Subcutaneous abdominal adipose tissue (tissue), 5 donors: Measurements from ENCODE around the gene HEMK1.

Experiments used
- H3K27ac ChIP-seq: one replicate; pipeline ENCODE4 v1.7.0; 2013; ENCODE audit warnings: low read depth, mild to moderate bottlenecking, inconsistent platforms, low read length, moderate library complexity
- H3K27me3 ChIP-seq, 5 donors: one replicate each; pipeline ENCODE4 v1.7.0; 2013; ENCODE audit warnings: low read length in 5 of 5, inconsistent platforms in 1 of 5; ENCODE audit not compliant: control insufficient read depth in 5 of 5, insufficient read depth in 4 of 5
- H3K36me3 ChIP-seq, 5 donors: one replicate each; pipeline ENCODE4 v1.7.0; 2013; ENCODE audit warnings: low read length in 5 of 5; ENCODE audit not compliant: control insufficient read depth in 5 of 5, insufficient read depth in 5 of 5
- H3K4me1 ChIP-seq, 5 donors: one replicate each; pipeline ENCODE4 v1.7.0; 2013; ENCODE audit warnings: low read length in 5 of 5, mild to moderate bottlenecking in 3 of 5, moderate library complexity in 1 of 5; ENCODE audit not compliant: control insufficient read depth in 5 of 5, insufficient read depth in 5 of 5
- H3K4me3 ChIP-seq, 5 donors: one replicate each; pipeline ENCODE4 v1.7.0; 2013; ENCODE audit warnings: low read length in 5 of 5, low read depth in 1 of 5
- H3K9ac ChIP-seq, 5 donors: one replicate each; pipeline ENCODE4 v1.7.0; 2013; ENCODE audit warnings: low read length in 5 of 5, mild to moderate bottlenecking in 4 of 5, moderate library complexity in 3 of 5
- H3K9me3 ChIP-seq, 5 donors: one replicate each; pipeline ENCODE4 v1.7.0; 2013; ENCODE audit warnings: low read length in 5 of 5; ENCODE audit not compliant: control insufficient read depth in 5 of 5
- donor health status: healthy.
- donor health status: healthy.
- donor health status: healthy.
- donor health status: healthy.
- donor health status: healthy.

Gene HEMK1

DNA sequence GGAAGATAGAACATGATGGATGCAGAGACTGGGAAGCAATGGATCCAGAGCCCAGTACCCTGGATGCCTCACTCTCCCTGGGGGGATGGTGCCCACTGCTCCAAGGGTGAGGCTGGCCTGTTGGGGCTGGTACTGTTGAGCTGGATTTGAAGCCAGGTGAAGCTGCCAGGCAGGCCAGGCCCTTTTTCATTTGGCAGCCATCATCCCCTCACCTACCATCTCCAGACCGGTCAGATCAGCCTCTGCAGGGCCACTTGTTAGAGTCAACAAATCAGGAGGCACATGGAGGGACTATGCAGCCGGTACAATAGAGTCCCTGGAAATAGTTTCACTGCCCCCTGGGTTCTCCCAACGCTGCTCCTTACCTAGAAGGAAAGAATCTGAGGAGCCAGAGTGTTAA lies 53.6 kb downstream of the HEMK1 start:
- Histone ChIP-seq H3K9ac (no peak overlapping the region), H3K4me3 (no peak overlapping the region), H3K9me3 (no peaks in the 10 kb centered on the region), H3K27ac (no peak overlapping the region), H3K36me3 (peaks cover 0 to 12% (median 6%) of the 10 kb centered on the region in 5 donors), H3K4me1 (peaks cover under 1 to 54% (median 29%) of the 10 kb centered on the region in 5 donors), H3K27me3 (no peaks in the 10 kb centered on the region)

DNA sequence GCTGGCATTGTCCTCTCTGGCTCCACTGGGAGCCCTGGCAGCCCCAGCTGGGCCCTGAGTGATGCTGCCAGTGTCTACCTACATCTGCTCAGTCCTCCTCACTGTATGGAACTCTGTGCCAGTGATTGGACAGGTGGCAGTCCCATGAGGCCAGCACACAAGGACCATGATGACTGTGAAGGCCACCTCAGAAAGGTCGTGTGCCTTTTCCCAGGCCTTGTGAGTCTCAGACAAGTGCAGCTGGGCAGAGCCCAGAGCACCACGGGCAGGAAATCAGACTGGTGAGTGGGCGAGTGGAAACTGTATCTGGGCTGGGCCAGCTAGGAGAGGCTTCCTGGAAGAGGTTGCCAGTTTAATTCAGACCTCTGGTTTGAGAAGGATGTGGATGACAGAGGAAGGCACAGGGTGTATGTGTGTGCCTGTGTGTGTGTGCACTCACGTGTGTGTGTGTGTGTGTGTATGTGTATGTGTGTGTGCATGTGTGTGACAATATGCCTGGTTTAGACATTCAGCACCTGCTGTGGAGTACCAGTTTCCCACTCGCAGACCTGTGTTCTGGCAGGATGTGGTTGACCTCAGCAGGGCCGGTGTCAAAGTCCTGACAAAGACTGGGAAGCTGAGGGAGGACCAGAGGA lies 54.6 kb downstream of the HEMK1 start:
- no peak overlapping the region for H3K4me3 ChIP-seq
- no peaks in the 10 kb centered on the region for H3K27me3 ChIP-seq
- H3K27ac ChIP-seq, result no peak overlapping the region
- H3K36me3 ChIP-seq, result peaks cover 0 to 12% (median 6%) of the 10 kb centered on the region in 5 donors
- no peaks in the 10 kb centered on the region for H3K9me3 ChIP-seq
- peaks cover 0 to 48% (median 24%) of the 10 kb centered on the region in 5 donors for H3K4me1 ChIP-seq
- H3K9ac ChIP-seq, result peak overlapping the region in 2 of 5 donors; percentile 2 to 10

DNA sequence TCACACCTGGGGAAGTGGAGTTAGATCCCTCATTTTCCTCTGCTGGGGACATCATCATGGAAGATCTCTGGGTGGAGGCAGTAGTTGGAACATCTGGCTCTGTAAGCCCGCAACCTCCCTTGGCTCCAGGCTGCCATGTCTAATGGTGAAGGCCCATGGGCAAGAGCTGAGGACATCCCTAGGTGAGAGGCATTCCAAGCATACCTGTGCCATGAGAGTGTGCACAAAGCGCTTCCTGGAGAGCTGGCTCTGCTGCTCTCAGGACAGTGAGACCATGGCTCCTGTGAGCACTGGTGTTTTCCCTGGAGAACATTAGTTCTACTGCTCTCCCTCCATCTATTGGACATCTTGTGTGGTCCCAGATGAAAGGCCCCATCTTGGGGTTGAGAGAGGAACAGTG lies 55.3 kb downstream of the HEMK1 start:
- no peak overlapping the region for H3K27ac ChIP-seq
- H3K36me3 ChIP-seq, result peaks cover 0 to 11% (median 6%) of the 10 kb centered on the region in 5 donors

DNA sequence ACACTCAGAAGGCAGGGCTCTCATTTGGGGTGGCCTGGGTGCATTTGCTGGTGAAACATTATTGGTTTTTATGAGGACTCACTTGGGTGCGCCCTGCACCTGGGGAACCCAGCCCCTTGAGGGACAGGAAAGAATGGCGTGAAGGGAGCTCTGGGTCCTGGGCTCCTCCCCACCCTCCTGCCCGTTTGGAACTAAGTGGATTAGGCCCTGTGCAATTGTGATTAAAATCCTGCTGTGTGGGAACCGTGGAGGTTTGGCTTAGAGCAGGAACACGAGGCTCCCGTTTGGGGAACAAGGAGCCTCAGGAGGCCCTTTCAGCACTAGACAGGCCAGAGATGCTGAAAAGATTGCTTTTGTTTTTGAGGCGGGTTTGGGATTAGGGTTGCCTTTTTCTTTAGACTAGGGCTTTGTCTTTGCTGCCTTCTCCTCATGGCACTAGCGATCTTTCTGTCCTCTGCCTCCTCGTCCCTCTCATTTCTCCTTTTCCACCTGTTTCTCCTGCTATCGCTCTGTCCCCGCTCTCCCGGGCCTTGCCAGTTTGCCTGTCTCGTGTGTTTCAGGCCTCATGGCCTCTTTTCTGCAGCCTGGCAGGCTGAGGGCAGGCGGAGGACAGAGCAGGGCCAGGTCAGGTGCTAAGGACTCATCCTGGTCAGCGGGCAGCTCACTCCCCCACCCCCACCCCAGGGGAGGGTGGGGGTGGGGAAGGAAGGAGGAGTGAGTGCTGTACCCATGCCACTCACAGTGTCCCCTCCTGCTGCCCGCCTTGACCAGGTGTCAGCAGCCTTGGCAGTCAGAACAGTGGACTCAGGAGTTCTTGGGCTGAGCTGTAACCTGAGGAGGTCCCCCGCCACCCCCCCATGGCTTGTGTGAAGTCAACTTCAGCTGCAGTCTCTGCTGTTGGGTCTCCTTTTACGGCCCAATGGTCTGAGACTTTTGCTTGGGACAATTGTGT lies 56.2 kb downstream of the HEMK1 start:
- H3K4me1 ChIP-seq, result peaks cover 0 to 32% (median 10%) of the 10 kb centered on the region in 5 donors

More for the DNA sequence above, 55.3 kb downstream of the HEMK1 start:
- Histone ChIP-seq H3K27me3 (no peaks in the 10 kb centered on the region), H3K9ac (no peak overlapping the region), H3K9me3 (no peaks in the 10 kb centered on the region), H3K4me3 (no peak overlapping the region), H3K4me1 (peaks cover 0 to 41% (median 17%) of the 10 kb centered on the region in 5 donors)

DNA sequence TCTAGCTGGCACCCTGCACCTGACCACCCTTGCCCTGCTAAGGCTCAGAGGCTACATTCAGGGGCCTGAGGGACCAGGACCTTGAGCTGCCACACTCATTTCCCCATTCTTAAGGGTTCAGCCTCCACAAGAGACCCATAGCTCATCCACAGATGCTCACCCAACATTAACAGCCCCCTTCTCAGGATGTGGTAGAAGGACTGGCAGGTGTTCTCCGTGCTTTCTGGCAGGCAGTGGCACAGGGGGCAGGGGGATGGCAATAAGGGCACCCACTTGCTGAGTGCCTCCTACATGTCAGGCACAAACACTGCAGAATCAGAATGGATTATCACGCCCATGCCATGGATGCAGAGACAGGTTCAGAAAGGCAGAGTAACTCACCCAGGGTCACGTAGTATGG lies 57.1 kb downstream of the HEMK1 start:
- no peak overlapping the region for H3K4me3 ChIP-seq
- H3K4me1 ChIP-seq, result peaks cover 0 to 33% (median 3%) of the 10 kb centered on the region in 5 donors
- no peaks in the 10 kb centered on the region for H3K27me3 ChIP-seq
- no peaks in the 10 kb centered on the region for H3K9me3 ChIP-seq
- peaks cover 0 to 15% (median 6%) of the 10 kb centered on the region in 5 donors for H3K36me3 ChIP-seq
- peak overlapping the region in 1 of 5 donors; percentile 7 for H3K9ac ChIP-seq
- H3K27ac ChIP-seq, result no peak overlapping the region

More for the DNA sequence above, 56.2 kb downstream of the HEMK1 start:
- Histone ChIP-seq H3K27me3 (no peaks in the 10 kb centered on the region), H3K9ac (no peak overlapping the region), H3K4me3 (no peak overlapping the region), H3K9me3 (no peaks in the 10 kb centered on the region), H3K36me3 (peaks cover 0 to 10% (median 6%) of the 10 kb centered on the region in 5 donors), H3K27ac (no peak overlapping the region)

DNA sequence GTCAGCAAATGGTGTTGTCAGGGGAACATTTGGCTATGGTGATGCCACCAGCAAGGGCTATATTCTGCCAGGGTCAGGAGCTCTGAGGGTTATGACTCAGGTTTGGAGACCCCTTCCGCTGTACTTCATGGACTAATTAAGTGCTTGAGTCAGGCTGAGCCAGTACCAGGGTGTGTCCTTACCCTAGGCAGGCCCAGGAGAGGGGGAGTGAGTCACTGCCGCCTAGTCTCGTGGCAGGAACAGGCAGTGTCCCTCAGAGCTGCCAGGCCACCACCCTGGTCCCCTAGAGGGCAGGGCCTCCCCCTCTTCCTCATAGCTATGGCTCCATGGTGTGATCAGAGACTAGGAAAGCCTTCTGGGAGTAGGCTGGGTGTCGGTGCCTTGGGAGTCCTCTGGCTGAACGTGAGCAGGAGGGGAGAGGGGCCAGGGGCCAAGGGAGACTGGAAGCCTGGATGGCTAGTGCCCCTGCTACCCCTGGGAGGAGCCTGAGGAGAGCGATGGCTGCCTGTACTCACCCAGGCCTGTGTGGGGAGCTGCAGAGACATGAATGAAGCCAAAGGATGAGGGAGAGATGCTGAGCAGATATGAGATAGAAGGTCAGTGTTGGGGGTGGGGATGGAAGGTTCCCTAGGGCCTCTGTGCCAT lies 58.2 kb downstream of the HEMK1 start:
- Histone ChIP-seq H3K9me3 (no peaks in the 10 kb centered on the region), H3K4me1 (peaks cover 0 to 34% (median 3%) of the 10 kb centered on the region in 5 donors), H3K36me3 (peaks cover 0 to 14% (median 4%) of the 10 kb centered on the region in 5 donors), H3K4me3 (no peak overlapping the region), H3K27me3 (no peaks in the 10 kb centered on the region), H3K27ac (no peak overlapping the region), H3K9ac (peak overlapping the region in 1 of 5 donors; percentile 39)

DNA sequence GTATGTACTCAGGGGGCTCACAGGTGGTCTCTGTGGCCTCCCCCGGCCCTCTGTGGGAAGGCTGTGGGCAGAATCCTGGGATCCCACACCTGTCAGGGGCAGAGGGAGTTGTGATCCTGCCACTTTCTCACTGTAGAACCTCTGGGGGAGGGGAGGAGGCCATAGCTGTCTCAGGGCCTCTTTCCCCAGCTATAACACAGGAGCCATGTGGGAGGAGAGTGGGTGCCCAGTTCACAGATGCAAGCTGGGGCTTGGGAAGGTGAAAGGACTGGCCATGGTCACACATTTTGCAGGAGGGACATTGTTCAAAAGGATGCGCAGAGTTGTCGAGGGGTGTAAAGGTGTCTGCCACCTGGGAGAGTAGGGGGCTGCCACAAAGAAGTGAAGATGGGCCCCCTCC lies 59.3 kb downstream of the HEMK1 start:
- H3K36me3 ChIP-seq, result peaks cover 0 to 11% (median 2%) of the 10 kb centered on the region in 5 donors
- no peaks in the 10 kb centered on the region for H3K9me3 ChIP-seq
- H3K4me1 ChIP-seq, result peaks cover 2 to 40% (median 5%) of the 10 kb centered on the region in 5 donors
- no peak overlapping the region for H3K4me3 ChIP-seq
- H3K27me3 ChIP-seq, result no peaks in the 10 kb centered on the region
- no peak overlapping the region for H3K9ac ChIP-seq
- no peak overlapping the region for H3K27ac ChIP-seq

DNA sequence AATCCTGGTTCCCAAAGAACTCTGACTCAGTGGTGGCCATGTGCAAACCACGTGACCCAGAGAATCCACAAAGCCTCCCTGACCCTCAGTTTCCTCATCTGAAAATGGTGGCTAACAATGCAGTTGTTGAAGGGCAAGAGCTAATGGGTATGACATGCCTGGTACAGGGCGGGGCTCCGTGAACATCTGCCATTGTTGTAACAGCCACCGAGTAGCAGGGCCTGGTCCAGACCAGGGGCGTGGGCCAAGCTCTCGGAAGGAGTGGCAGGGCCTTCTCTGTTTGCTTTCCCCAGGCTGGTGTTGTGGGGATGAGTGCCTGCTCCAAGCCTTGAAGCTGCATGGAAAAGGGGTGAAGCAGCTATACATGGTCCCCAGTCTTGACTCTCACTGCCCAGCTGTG lies 61.1 kb downstream of the HEMK1 start:
- H3K27me3 ChIP-seq, result no peaks in the 10 kb centered on the region
- no peak overlapping the region for H3K4me3 ChIP-seq
- H3K27ac ChIP-seq, result no peak overlapping the region
- peak overlapping the region in 1 of 5 donors; percentile 26 for H3K9ac ChIP-seq
- peaks cover 0 to 6% (median 2%) of the 10 kb centered on the region in 5 donors for H3K36me3 ChIP-seq
- H3K4me1 ChIP-seq, result peaks cover 0 to 30% (median 3%) of the 10 kb centered on the region in 5 donors
- H3K9me3 ChIP-seq, result no peaks in the 10 kb centered on the region

DNA sequence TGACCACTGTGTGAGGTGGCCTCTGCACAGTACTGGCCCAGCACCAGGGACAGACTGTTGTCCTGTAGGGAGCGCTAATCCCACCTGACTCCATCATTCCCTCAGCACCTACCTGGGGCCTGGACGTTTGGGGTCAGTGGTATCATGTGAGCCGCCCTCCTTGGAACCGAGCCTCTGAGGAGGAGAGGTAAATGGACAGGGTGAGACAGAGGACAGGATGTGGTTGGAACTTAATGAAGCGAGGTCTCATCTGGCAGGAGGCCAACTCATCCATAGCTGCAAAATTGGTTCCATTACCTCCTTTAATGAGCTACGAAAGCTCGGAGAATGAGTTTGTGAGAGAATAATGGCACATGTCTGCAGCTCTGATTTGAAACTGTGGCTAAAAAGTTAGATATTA lies 61.6 kb downstream of the HEMK1 start:
- Histone ChIP-seq H3K27ac (no peak overlapping the region), H3K4me1 (peaks cover 0 to 30% (median 3%) of the 10 kb centered on the region in 5 donors), H3K9me3 (no peaks in the 10 kb centered on the region), H3K27me3 (no peaks in the 10 kb centered on the region), H3K4me3 (no peak overlapping the region), H3K36me3 (peaks cover 0 to 6% (median 2%) of the 10 kb centered on the region in 5 donors), H3K9ac (no peak overlapping the region)
